Measurements from ENCODE around the gene ALG1L2. TPM values are rescaled to one million over a fixed set of nuclear protein-coding genes. Genes with fewer than 3 reads are reported as not detected.
"Not testable (repeated sequence)": the region's sequence is repeated elsewhere in the genome, so short reads cannot be mapped to it uniquely, and the experiment has no call there.

Gene ALG1L2
- total and polyA plus RNA-seq, 2 of the 4 experiments (the other 2 are of a cell fraction) = not detected

DNA sequence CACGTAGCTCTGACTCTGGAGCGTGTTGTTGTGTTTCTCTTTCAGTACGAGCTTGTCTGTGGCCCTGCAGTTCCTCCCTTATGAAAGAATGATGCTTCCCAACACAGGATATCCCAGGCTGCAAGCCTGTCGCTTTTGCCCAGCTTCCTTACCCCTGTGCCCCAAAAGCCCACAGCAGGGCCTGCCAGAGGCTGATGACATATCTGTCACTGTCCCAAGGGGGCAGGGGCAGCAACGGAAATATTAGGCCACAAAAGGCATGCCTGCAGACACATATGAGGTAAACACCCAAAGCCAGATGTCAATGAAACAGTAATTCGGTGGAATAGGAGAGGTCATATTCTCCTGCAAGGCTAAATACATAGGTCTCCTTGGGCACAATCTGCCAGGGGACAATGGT, 38.0 kb upstream of the ALG1L2 start:
- H3K9me3 ChIP-seq (ENCODE audit: control insufficient read depth, insufficient read depth, low read length); H3K27ac ChIP-seq (ENCODE audit: insufficient read depth, low read length); H2BK120ac ChIP-seq (ENCODE audit: low read depth, low read length); H4K8ac ChIP-seq (ENCODE audit: low read depth in 2 of 2, low read length in 2 of 2); H3K36me3 ChIP-seq (ENCODE audit: control insufficient read depth, insufficient read depth, low read length); H2BK15ac ChIP-seq (ENCODE audit: low read depth, low read length); CTCF ChIA-PET; H3K4me3 ChIP-seq (ENCODE audit: insufficient read depth, low read depth, low read length); BruUV-seq (replicated peaks); H3K9me1 ChIP-seq (ENCODE audit: insufficient read depth, low read length); H3K14ac ChIP-seq (replicated peaks; ENCODE audit: low read depth, low read length); H3K4me2 ChIP-seq (ENCODE audit: low read depth, low read length); H3K4me1 ChIP-seq (ENCODE audit: control insufficient read depth, insufficient read depth, low read length); H4K91ac ChIP-seq (ENCODE audit: insufficient read depth, low read depth, low read length); H3K4ac ChIP-seq (ENCODE audit: low read depth, low read length); dilution Hi-C loops (cut with HindIII; ENCODE audit: low sequenced_read_pairs, unreplicated experiment); ATAC-seq (ENCODE audit: low read depth); H2AFZ ChIP-seq (replicated peaks; ENCODE audit: low read length, poor library complexity); H2BK5ac ChIP-seq (ENCODE audit: low read depth, low read length, poor library complexity, severe bottlenecking); POLR2A ChIA-PET (ENCODE audit: unreplicated experiment); H3K56ac ChIP-seq (ENCODE audit: extremely low read depth, insufficient read depth, low read length); H2AK5ac ChIP-seq (ENCODE audit: low read depth, low read length); DNase-seq; H2AK9ac ChIP-seq (replicated peaks; ENCODE audit: low read depth, low read length, poor library complexity); H4K5ac ChIP-seq (ENCODE audit: low read depth, low read length); H3K18ac ChIP-seq (ENCODE audit: low read depth, low read length); H4K20me1 ChIP-seq (ENCODE audit: insufficient read depth, low read length); H3K27me3 ChIP-seq (ENCODE audit: control insufficient read depth, insufficient read depth, low read length); H2BK20ac ChIP-seq (ENCODE audit: low read depth, low read length); H3K9ac ChIP-seq (ENCODE audit: low read depth, low read length); H3K23ac ChIP-seq (ENCODE audit: low read depth, low read length); in situ Hi-C loops (cut with MboI; ENCODE audit: low sequenced_read_pairs); H3K79me1 ChIP-seq (ENCODE audit: low read depth in 1 of 2, low read length in 2 of 2): not testable (repeated sequence)
- intact Hi-C loops (cut with micrococcal nuclease) = loop anchor here (1.0 kb wide), 1 partner anchor 45 kb away; no protein-coding TSS in a partner anchor
- 33% methylated on average over 1 of the region's 6 CpGs; no CpG with 5 or more reads in 1 of the 2 experiments for WGBS, 2 experiments (ENCODE audit: extremely low coverage in 2 of 2, insufficient read length in 1 of 2)
